H1 (cell line): Measurements from ENCODE around the gene CD47. TPM values are rescaled to one million over a fixed set of nuclear protein-coding genes. Genes with fewer than 3 reads are reported as not detected.

ENCODE experiments used
- CTCF ChIA-PET: fragments of 300-600 bp; sonication (Branson Sonifier 250); formaldehyde crosslinking; loops from one replicate; lab custom pipeline; 2021; ENCODE audit not compliant: partially characterized antibody; lab: Charles Lee
- POLR2A ChIA-PET: fragments of 300-600 bp; sonication (Branson Sonifier 250); formaldehyde crosslinking; loops from one replicate; lab custom pipeline; 2021; ENCODE audit warnings: inconsistent platforms; ENCODE audit not compliant: partially characterized antibody; lab: Charles Lee
- DNase-seq, 2 experiments: peaks; one replicate each; pipeline versions ENCODE4 v3.0.0 to v3.0.0-alpha.2; 2010 to 2022; ENCODE audit warnings: low spot score in 2 of 2, low read depth in 1 of 2, mixed read lengths in 1 of 2
- FAIRE-seq: peaks from 2 replicates; lab custom pipeline; 2011; peaks lifted over from hg19 to GRCh38; lab: Jason Lieb, UNC
- H2AFZ ChIP-seq: 2 replicates; pipeline ENCODE4 v1.8.1; 2012; ENCODE audit warnings: low read length, inconsistent platforms
- H2AK5ac ChIP-seq: 2 replicates; pipeline ENCODE4 v1.6.1; 2013; ENCODE audit warnings: low read depth, low read length
- H2BK120ac ChIP-seq: replicated peaks from 2 replicates; pipeline ENCODE3; 2013; ENCODE audit warnings: low read depth, low read length, inconsistent platforms
- H2BK12ac ChIP-seq: 2 replicates; pipeline ENCODE4 v1.6.1; 2013; ENCODE audit warnings: low read depth, low read length
- H2BK15ac ChIP-seq: 2 replicates; pipeline ENCODE4 v1.6.1; 2013; ENCODE audit warnings: low read length
- H2BK20ac ChIP-seq: 2 replicates; pipeline ENCODE4 v1.6.1; 2013; ENCODE audit warnings: low read length
- H2BK5ac ChIP-seq: 2 replicates; pipeline ENCODE4 v1.6.1; 2013; ENCODE audit warnings: low read depth, low read length
- H3K14ac ChIP-seq: 2 replicates; pipeline ENCODE4 v1.6.1; 2013; ENCODE audit warnings: inconsistent platforms; ENCODE audit not compliant: insufficient read length
- H3K18ac ChIP-seq: 2 replicates; pipeline ENCODE4 v1.6.1; 2013; ENCODE audit warnings: low read length; ENCODE audit errors: extremely low read depth
- H3K23ac ChIP-seq: 2 replicates; pipeline ENCODE4 v1.6.1; 2013; ENCODE audit warnings: inconsistent platforms; ENCODE audit not compliant: insufficient read length
- H3K23me2 ChIP-seq: 2 replicates; pipeline ENCODE4 v1.6.1; 2013; ENCODE audit warnings: low read depth, low read length
- H3K27ac ChIP-seq: 2 replicates; pipeline ENCODE4 v1.6.1; 2011; ENCODE audit warnings: low read depth, low read length, inconsistent platforms
- H3K27me3 ChIP-seq, 4 experiments: replicated peaks in 1 of 4; 1 replicate in 1 of 4; 2 replicates in 3 of 4; pipeline versions ENCODE4 v1.6.1 to v1.8.1; 2011 to 2013; ENCODE audit warnings: low read length in 3 of 4, mild to moderate bottlenecking in 3 of 4, inconsistent platforms in 2 of 4, mixed read lengths in 2 of 4, moderate library complexity in 1 of 4; ENCODE audit not compliant: control insufficient read depth in 3 of 4, insufficient read depth in 3 of 4; ENCODE audit errors: extremely low read depth in 1 of 4
- H3K36me3 ChIP-seq, 4 experiments: 2 replicates each; pipeline versions ENCODE4 v1.6.1 to v1.8.1; 2011 to 2013; ENCODE audit warnings: mild to moderate bottlenecking in 4 of 4, low read length in 3 of 4, moderate library complexity in 2 of 4, control low read depth in 1 of 4, inconsistent platforms in 1 of 4; ENCODE audit not compliant: insufficient read depth in 4 of 4, control insufficient read depth in 2 of 4
- H3K4ac ChIP-seq: replicated peaks from 2 replicates; pipeline ENCODE3; 2013; ENCODE audit warnings: low read length, low read depth, mixed read lengths, inconsistent platforms; ENCODE audit not compliant: insufficient read length
- H3K4me1 ChIP-seq, 4 experiments: replicated peaks in 1 of 4; 1 replicate in 1 of 4; 2 replicates in 3 of 4; pipeline versions ENCODE4 v1.6.1 to v1.8.1; 2011 to 2013; ENCODE audit warnings: low read length in 3 of 4, inconsistent platforms in 2 of 4, mixed read lengths in 1 of 4; ENCODE audit not compliant: insufficient read depth in 4 of 4, control insufficient read depth in 3 of 4
- H3K4me2 ChIP-seq, 2 experiments: 2 replicates each; pipeline versions ENCODE4 v1.6.1 to v1.8.1; 2011 to 2013; ENCODE audit warnings: low read depth in 2 of 2, low read length in 2 of 2, control low read depth in 1 of 2, inconsistent platforms in 1 of 2, mild to moderate bottlenecking in 1 of 2; ENCODE audit not compliant: insufficient read depth in 1 of 2
- H3K4me3 ChIP-seq, 4 experiments: fragments of 200-600, 300-600 bp in 1 of 4; sonication (generic), shearing (Covaris generic), sonication (Bioruptor Twin) in 1 of 4; 2 replicates each; pipeline versions ENCODE4 v1.5.1 to v1.8.1; 2011 to 2016; ENCODE audit warnings: low read length in 4 of 4, low read depth in 3 of 4, control low read depth in 2 of 4, inconsistent platforms in 2 of 4, mild to moderate bottlenecking in 2 of 4, mixed read lengths in 1 of 4, moderate library complexity in 1 of 4; ENCODE audit not compliant: insufficient read depth in 2 of 4; ENCODE audit errors: extremely low read depth in 1 of 4
- H3K56ac ChIP-seq: replicated peaks from 2 replicates; pipeline ENCODE3; 2013; ENCODE audit warnings: low read depth, mild to moderate bottlenecking, mixed read lengths, low read length, inconsistent platforms; ENCODE audit not compliant: insufficient read length
- H3K79me1 ChIP-seq: 2 replicates; pipeline ENCODE4 v1.6.1; 2013; ENCODE audit warnings: low read depth, low read length, control low read depth
- H3K79me2 ChIP-seq, 2 experiments: 2 replicates each; pipeline versions ENCODE4 v1.6.1 to v1.8.1; 2012 to 2013; ENCODE audit warnings: low read length in 2 of 2, mild to moderate bottlenecking in 2 of 2, inconsistent platforms in 1 of 2; ENCODE audit not compliant: insufficient read depth in 2 of 2, control insufficient read depth in 1 of 2
- H3K9ac ChIP-seq, 4 experiments: replicated peaks in 1 of 4; 1 replicate in 1 of 4; 2 replicates in 3 of 4; pipeline versions ENCODE4 v1.6.1 to v1.8.1; 2011 to 2013; ENCODE audit warnings: low read depth in 3 of 4, low read length in 3 of 4, control low read depth in 2 of 4, mild to moderate bottlenecking in 2 of 4, moderate library complexity in 2 of 4, inconsistent platforms in 1 of 4; ENCODE audit errors: extremely low read depth in 1 of 4
- H3K9me3 ChIP-seq, 2 experiments: 2 replicates each; pipeline versions ENCODE4 v1.6.1 to v1.8.1; 2012 to 2013; ENCODE audit warnings: mild to moderate bottlenecking in 2 of 2, moderate library complexity in 2 of 2, control low read depth in 1 of 2, inconsistent platforms in 1 of 2, low read depth in 1 of 2, low read length in 1 of 2, mixed read lengths in 1 of 2; ENCODE audit not compliant: insufficient read depth in 2 of 2
- H4K20me1 ChIP-seq, 2 experiments: replicated peaks in 1 of 2; 2 replicates each; pipeline versions ENCODE3 to v1.8.1; 2011 to 2013; ENCODE audit warnings: inconsistent platforms in 2 of 2, low read length in 2 of 2, mild to moderate bottlenecking in 1 of 2; ENCODE audit not compliant: insufficient read depth in 2 of 2, control insufficient read depth in 1 of 2
- H4K5ac ChIP-seq: 2 replicates; pipeline ENCODE4 v1.6.1; 2013; ENCODE audit warnings: low read length, low read depth, mixed read lengths, inconsistent platforms; ENCODE audit not compliant: insufficient read length
- H4K8ac ChIP-seq: 2 replicates; pipeline ENCODE4 v1.8.0; 2013; ENCODE audit warnings: mild to moderate bottlenecking, moderate library complexity, low read length, inconsistent platforms; ENCODE audit not compliant: insufficient read depth; ENCODE audit errors: extremely low read depth
- H4K91ac ChIP-seq: replicated peaks from 2 replicates; pipeline ENCODE3; 2013; ENCODE audit warnings: low read length, mixed read lengths, inconsistent platforms; ENCODE audit not compliant: insufficient read length
- ASH2L ChIP-seq: fragments of 200-600, 300-600 bp; sonication (generic); IDR thresholded peaks from one replicate; pipeline ENCODE4 v1.7.1; 2017; ENCODE audit warnings: low read length
- BCL11A ChIP-seq, 2 experiments: IDR thresholded peaks; one replicate each; pipeline ENCODE4 v1.6.1; 2011; ENCODE audit warnings: low read depth in 2 of 2, low read length in 2 of 2, mild to moderate bottlenecking in 2 of 2
- CEBPB ChIP-seq: IDR thresholded peaks from 2 replicates; pipeline ENCODE4 v1.6.1; 2012; ENCODE audit warnings: low read depth, low read length
- CREB1 ChIP-seq: IDR thresholded peaks from 2 replicates; pipeline ENCODE4 v1.6.1; 2012; ENCODE audit warnings: inconsistent platforms
- CTBP2 ChIP-seq: IDR thresholded peaks from 2 replicates; pipeline ENCODE4 v1.7.0; 2011; ENCODE audit warnings: borderline replicate concordance, mild to moderate bottlenecking, moderate library complexity, mixed read lengths, low read length; ENCODE audit not compliant: insufficient read depth, insufficient read length
- FOSL1 ChIP-seq: IDR thresholded peaks from 2 replicates; pipeline ENCODE4 v1.6.1; 2011; ENCODE audit warnings: mild to moderate bottlenecking, low read depth, low read length, moderate library complexity; ENCODE audit not compliant: insufficient read depth
- HDAC6 ChIP-seq: IDR thresholded peaks from one replicate; pipeline ENCODE4 v1.7.1; 2012; ENCODE audit warnings: low read depth, mild to moderate bottlenecking, inconsistent platforms, low read length, moderate library complexity
- JUND ChIP-seq: IDR thresholded peaks from 2 replicates; pipeline ENCODE4 v1.6.1; 2011; ENCODE audit warnings: mild to moderate bottlenecking, improper control_type of control experiment, low read length
- KDM1A ChIP-seq: fragments of 200-600, 300-600 bp; sonication (generic); IDR thresholded peaks from 2 replicates; pipeline ENCODE4 v1.7.1; 2016; ENCODE audit warnings: mild to moderate bottlenecking, low read length, borderline replicate concordance
- PHF8 ChIP-seq: fragments of 200-600 bp; sonication (generic); conservative IDR thresholded peaks from 2 replicates; pipeline ENCODE4 v1.7.1; 2012; ENCODE audit warnings: low read depth, mild to moderate bottlenecking, inconsistent platforms, low read length, moderate library complexity
- POU5F1 ChIP-seq: IDR thresholded peaks from 2 replicates; pipeline ENCODE4 v1.6.1; 2011; ENCODE audit warnings: low read depth, mild to moderate bottlenecking, low read length, moderate library complexity
- RFX5 ChIP-seq: IDR thresholded peaks from 2 replicates; pipeline ENCODE4 v1.6.1; 2011; ENCODE audit warnings: low read depth, low read length, improper control_type of control experiment, borderline replicate concordance
- SIRT6 ChIP-seq: IDR thresholded peaks from one replicate; pipeline ENCODE4 v1.7.1; 2012; ENCODE audit warnings: low read length, inconsistent platforms
- SP2 ChIP-seq: IDR thresholded peaks from 2 replicates; pipeline ENCODE4 v1.6.1; 2012; ENCODE audit warnings: mild to moderate bottlenecking, low read length, inconsistent platforms
- SP4 ChIP-seq: IDR thresholded peaks from 2 replicates; pipeline ENCODE4 v1.6.1; 2012; ENCODE audit warnings: low read length, inconsistent platforms
- YY1 ChIP-seq: IDR thresholded peaks from 2 replicates; pipeline ENCODE4 v1.6.1; 2011; ENCODE audit warnings: low read depth, mild to moderate bottlenecking, low read length
- polyA plus RNA-seq, 7 experiments: library from polyadenylated mRNA; depleted of rRNA in 3 of 7; stranded (reverse) in 5 of 7; unstranded in 2 of 7; fragments of >200 nt in 5 of 7; fragments of 200-250 nt in 2 of 7; gene quantifications; 1 replicate in 5 of 7; 2 replicates in 1 of 7; 4 replicates in 1 of 7; pipeline versions ENCODE4 v1.2.1 to v1.2.3, GENCODE V29; 2011 to 2013; ENCODE audit warnings: missing spikeins in 2 of 7, mixed read lengths in 2 of 7
- total RNA-seq: library from RNA; stranded (reverse); fragmentation: NEBNext Ultra II Directional; extraction: Animal tissue kit (Norgen Biotek cat#: 25700); gene quantifications from 2 replicates; pipeline ENCODE4 v1.2.1, GENCODE V29; 2021
- TF ChIP-seq, protein P1 (sequence below): IDR thresholded peaks from 2 replicates; pipeline ENCODE4 v1.6.1; 2012; ENCODE audit warnings: inconsistent platforms

The CD47 gene
- total and polyA plus RNA-seq, 2 of the 8 experiments (the other 6 are each of a cell fraction or from before 2014, with no cell fraction given): 14.4 to 19.3 TPM

DNA sequence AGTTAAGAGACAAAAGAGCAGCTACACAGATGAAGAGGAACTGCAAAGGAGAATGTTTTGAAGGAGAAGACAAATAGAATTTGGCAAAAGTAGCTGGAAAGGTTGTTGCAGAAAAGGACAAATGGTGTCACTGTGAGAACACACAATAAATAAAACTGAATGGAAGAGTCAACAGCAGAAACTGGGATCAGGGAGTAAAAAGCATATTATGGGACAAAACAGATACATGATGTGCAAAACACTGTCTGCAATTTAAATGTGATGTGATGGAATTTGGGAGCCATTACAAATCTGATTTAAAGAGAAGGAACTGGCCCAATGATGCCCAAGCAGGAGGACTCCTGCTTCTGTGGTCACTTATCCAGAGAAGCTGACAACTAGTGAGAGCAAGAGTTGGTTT is 46.1 kb downstream of the CD47 start:
- Histone ChIP-seq H3K18ac (no peak overlapping the region), H3K4me2 (no peak overlapping the region), H4K5ac (no peak overlapping the region), H3K27me3 (no peaks in the 10 kb centered on the region), H2BK5ac (no peak overlapping the region), H3K9ac (no peak overlapping the region), H3K4me1 (no peaks in the 10 kb centered on the region; a peak in 1 of 7 replicates), H3K79me1 (no peaks in the 10 kb centered on the region), H3K23ac (no peak overlapping the region), H3K56ac (no peak overlapping the region), H4K20me1 (no peaks in the 10 kb centered on the region), H4K8ac (no peak overlapping the region), H3K79me2 (no peaks in the 10 kb centered on the region), H2AFZ (no peak overlapping the region), H3K27ac (no peak overlapping the region), H2BK12ac (no peak overlapping the region), H4K91ac (no peak overlapping the region), H3K23me2 (no peaks in the 10 kb centered on the region), H3K4ac (no peak overlapping the region), H3K4me3 (no peak overlapping the region), H3K36me3 (no peaks in the 10 kb centered on the region), H2AK5ac (no peak overlapping the region), H2BK15ac (no peak overlapping the region), H2BK20ac (no peak overlapping the region), H3K9me3 (no peaks in the 10 kb centered on the region), H3K14ac (no peak overlapping the region), H2BK120ac (no peak overlapping the region)
- ChIA-PET POLR2A (no interaction called here), CTCF (interaction anchor here (0.7 to 1.2 kb wide), 2 partner anchors 48 to 106 kb away, joined by 3 to 4 read pairs; no protein-coding TSS in a partner anchor)
- no peak for DNase-seq
- FAIRE-seq: no peak
- TF ChIP-seq CTBP2: no peak
- no peak for TF ChIP-seq SP2
- no peak for TF ChIP-seq FOSL1
- TF ChIP-seq SIRT6: no peak
- TF ChIP-seq RFX5: no peak
- no peak for TF ChIP-seq PHF8
- TF ChIP-seq CEBPB: no peak
- no peak for TF ChIP-seq KDM1A
- TF ChIP-seq CREB1: no peak
- TF ChIP-seq YY1: no peak
- no peak for TF ChIP-seq ASH2L
- TF ChIP-seq HDAC6: no peak
- TF ChIP-seq JUND: no peak
- no peak for TF ChIP-seq POU5F1
- no peak for TF ChIP-seq BCL11A (IDR thresholded peaks at IDR 0.05; ENCODE audit: low read depth in 2 of 2, low read length in 2 of 2)
- TF ChIP-seq, protein P1, sequence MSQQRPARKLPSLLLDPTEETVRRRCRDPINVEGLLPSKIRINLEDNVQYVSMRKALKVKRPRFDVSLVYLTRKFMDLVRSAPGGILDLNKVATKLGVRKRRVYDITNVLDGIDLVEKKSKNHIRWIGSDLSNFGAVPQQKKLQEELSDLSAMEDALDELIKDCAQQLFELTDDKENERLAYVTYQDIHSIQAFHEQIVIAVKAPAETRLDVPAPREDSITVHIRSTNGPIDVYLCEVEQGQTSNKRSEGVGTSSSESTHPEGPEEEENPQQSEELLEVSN: no peak
- TF ChIP-seq SP4: no peak
